Ovary (tissue), 9 donors: ENCODE results near the gene IFNB1. TPM values are rescaled to one million over a fixed set of nuclear protein-coding genes. Genes with fewer than 3 reads are reported as not detected.

Experiments used
- DNase-seq, 5 donors: peaks; one replicate each; pipeline ENCODE4 v3.0.0-alpha.2; 2019 to 2020
- H3K27ac ChIP-seq, 2 donors: fragments of 200-600 bp; one replicate each; pipeline versions ENCODE4 v1.5.1 to v1.8.0; 2019 to 2022
- H3K27me3 ChIP-seq: fragments of 200-600 bp; one replicate; pipeline ENCODE4 v1.8.0; 2022
- H3K36me3 ChIP-seq: fragments of 200-600 bp; sonication (generic); one replicate; pipeline ENCODE4 v1.5.1; 2019
- H3K4me1 ChIP-seq: one replicate; pipeline ENCODE4 v1.8.1; 2013; ENCODE audit warnings: mild to moderate bottlenecking, moderate library complexity; ENCODE audit not compliant: insufficient read depth
- H3K4me3 ChIP-seq: fragments of 200-600 bp; sonication (generic); one replicate; pipeline ENCODE4 v1.5.1; 2017
- H3K9me3 ChIP-seq, 2 donors: fragments of 200-600 bp in 1 of 2; sonication (generic) in 1 of 2; one replicate each; pipeline versions ENCODE4 v1.5.1 to v1.8.1; 2013 to 2019; ENCODE audit warnings: mild to moderate bottlenecking in 1 of 2, moderate library complexity in 1 of 2
- CTCF ChIP-seq, 3 donors: fragments of 450-650 bp in 2 of 3; fragments of 200-600 bp in 1 of 3; IDR thresholded peaks; one replicate each; pipeline versions ENCODE4 v1.5.1 to v1.8.0; 2016 to 2022; ENCODE audit warnings: antibody characterized with exemption in 3 of 3, mild to moderate bottlenecking in 1 of 3
- EP300 ChIP-seq: sonication (generic); formaldehyde crosslinking; IDR thresholded peaks from one replicate; pipeline ENCODE4 v1.6.1; 2017; ENCODE audit warnings: antibody characterized with exemption
- POLR2A ChIP-seq: fragments of 450-650 bp; IDR thresholded peaks from one replicate; pipeline ENCODE4 v1.6.1; 2017; ENCODE audit warnings: antibody characterized with exemption, mild to moderate bottlenecking, moderate library complexity
- WGBS, 3 donors: extraction: QIAGEN DNeasy Blood & Tissue Kit in 1 of 3; methylation state at CpG; one replicate each; pipeline versions ENCODE4 v1.1.5 to v1.1.7; 2013 to 2017; 5-methylcytosine and 5-hydroxymethylcytosine counted together
- intact Hi-C, 4 donors: fragments of 100-400 bp; cut with DNase I; formaldehyde crosslinking; loops; one replicate each; pipeline versions ENCODE4 v1.11.0 to v1.15.1; 2022 to 2023
- polyA plus RNA-seq, 2 donors: library from polyadenylated mRNA; stranded (reverse); fragments of 200-250 nt in 1 of 2; fragments of 350-450 nt in 1 of 2; fragmentation: Illumina TruSeq in 1 of 2; extraction: RNeasy Lipid Tissue Mini Kit (QIAGEN cat#74804) in 1 of 2; gene quantifications; one replicate each; pipeline ENCODE4 v1.2.3, GENCODE V29; 2013 to 2014
- small RNA-seq: library from RNA; depleted of rRNA; stranded (forward); fragments of <200 nt; gene quantifications from one replicate; pipeline ENCODE3, GENCODE V24; 2016
- total RNA-seq, 7 donors: library from RNA; depleted of rRNA in 2 of 7; stranded (reverse); fragments of >200 nt in 2 of 7; fragmentation: NEBNext Ultra II Directional in 3 of 7; extraction: Animal tissue kit (Norgen Biotek cat#: 25700) in 3 of 7; gene quantifications; one replicate each; pipeline versions ENCODE4 v1.1.0 to v1.2.4, GENCODE V29; 2016 to 2023
- donor health status: DM: no; HTN: no; CAD: no; lungs with moderate emphysema.
- donor health status: DM: no; HTN: no; CAD: no.
- donor health status: Bipolar disorder and iron deficiency.
- donor health status: DM: yes; HTN: yes; CAD: no.
- donor health status: DM: no; HTN: no; CAD: no.
- donor health status: DM: yes; HTN: yes; CAD: no.

Gene IFNB1
- total and polyA plus RNA-seq, 9 donors, result not detected

GRCh38 chr9:21028466-21028865 lies 49.3 kb downstream of the IFNB1 start:
- DNase-seq, result no peak
- no peaks in the 10 kb centered on the region for H3K36me3 ChIP-seq
- WGBS, 3 donors, result 52 to 62% (median 58%) methylated on average over 3 of the region's 3 CpGs
- H3K4me1 ChIP-seq, result peaks cover 4% of the 10 kb centered on the region
- TF ChIP-seq EP300 (no peak), POLR2A (no peak), CTCF (IDR thresholded peaks at IDR 0.05) (no peak)
- no peak overlapping the region for H3K27ac ChIP-seq
- intact Hi-C loops, result no loop called here
- no peaks in the 10 kb centered on the region for H3K9me3 ChIP-seq
- no peak overlapping the region for H3K4me3 ChIP-seq
- no peaks in the 10 kb centered on the region for H3K27me3 ChIP-seq

GRCh38 chr9:21027295-21027694 lies 50.4 kb downstream of the IFNB1 start:
- no peak for DNase-seq
- H3K27me3 ChIP-seq, result no peaks in the 10 kb centered on the region
- peaks cover 4% of the 10 kb centered on the region for H3K4me1 ChIP-seq
- no peak overlapping the region for H3K27ac ChIP-seq
- TF ChIP-seq POLR2A (no peak), EP300 (no peak), CTCF (IDR thresholded peaks at IDR 0.05) (no peak)
- intact Hi-C loops, result no loop called here
- H3K4me3 ChIP-seq, result no peak overlapping the region
- no peaks in the 10 kb centered on the region for H3K36me3 ChIP-seq
- no peaks in the 10 kb centered on the region for H3K9me3 ChIP-seq
- 64 to 70% (median 68%) methylated on average over 4 of the region's 4 CpGs for WGBS, 3 donors

Small RNAs within 50 kb of the gene (small RNA-seq; reads per million reads assigned to genes)
- gene IFNWP4, result not detected

Other genes starting within 250 kb of the IFNB1 start
- 1 to 10 TPM; 3.0 to 5.2 (median 3.7) TPM for gene HACD4, start 46.3 kb downstream of the IFNB1 start, total RNA-seq
- 1 to 10 TPM; 2.6 to 4.8 TPM for gene HACD4, start 46.3 kb downstream of the IFNB1 start, polyA plus RNA-seq
- not detected for gene IFNW1, start 63.9 kb upstream of the IFNB1 start, total RNA-seq
- gene IFNW1, start 63.9 kb upstream of the IFNB1 start, polyA plus RNA-seq, result not detected
- not detected for gene IFNA21, start 88.7 kb upstream of the IFNB1 start, total RNA-seq
- not detected for gene IFNA21, start 88.7 kb upstream of the IFNB1 start, polyA plus RNA-seq
- gene IFNA4, start 109.6 kb upstream of the IFNB1 start, total RNA-seq, result not detected
- gene IFNA4, start 109.6 kb upstream of the IFNB1 start, polyA plus RNA-seq, result not detected
- gene IFNA7, start 124.3 kb upstream of the IFNB1 start, total RNA-seq, result not detected
- not detected for gene IFNA7, start 124.3 kb upstream of the IFNB1 start, polyA plus RNA-seq
- gene IFNA10, start 129.2 kb upstream of the IFNB1 start, total RNA-seq, result not detected
- not detected for gene IFNA10, start 129.2 kb upstream of the IFNB1 start, polyA plus RNA-seq
- gene IFNA16, start 139.4 kb upstream of the IFNB1 start, total RNA-seq, result not detected
- not detected for gene IFNA16, start 139.4 kb upstream of the IFNB1 start, polyA plus RNA-seq
- not detected for gene IFNA17, start 150.3 kb upstream of the IFNB1 start, total RNA-seq
- not detected for gene IFNA17, start 150.3 kb upstream of the IFNB1 start, polyA plus RNA-seq
- gene IFNA14, start 162.1 kb upstream of the IFNB1 start, total RNA-seq, result not detected
- not detected for gene IFNA14, start 162.1 kb upstream of the IFNB1 start, polyA plus RNA-seq
- under 1 TPM in 1 of 7 donors, not detected in 6; 0.42 TPM for gene IFNA5, start 227.4 kb upstream of the IFNB1 start, total RNA-seq
- gene IFNA5, start 227.4 kb upstream of the IFNB1 start, polyA plus RNA-seq, result not detected